Brain pericyte (primary cell): ENCODE results near the gene KAZN.

ENCODE experiments used
- DNase-seq: peaks from one replicate; pipeline ENCODE4 v3.0.0-alpha.2; 2012; ENCODE audit warnings: low read depth, low spot score

KAZN gene

GRCh38 chr1:14975119-14975518, 376.6 kb downstream of the KAZN start:
- DNase-seq = no peak

DNA sequence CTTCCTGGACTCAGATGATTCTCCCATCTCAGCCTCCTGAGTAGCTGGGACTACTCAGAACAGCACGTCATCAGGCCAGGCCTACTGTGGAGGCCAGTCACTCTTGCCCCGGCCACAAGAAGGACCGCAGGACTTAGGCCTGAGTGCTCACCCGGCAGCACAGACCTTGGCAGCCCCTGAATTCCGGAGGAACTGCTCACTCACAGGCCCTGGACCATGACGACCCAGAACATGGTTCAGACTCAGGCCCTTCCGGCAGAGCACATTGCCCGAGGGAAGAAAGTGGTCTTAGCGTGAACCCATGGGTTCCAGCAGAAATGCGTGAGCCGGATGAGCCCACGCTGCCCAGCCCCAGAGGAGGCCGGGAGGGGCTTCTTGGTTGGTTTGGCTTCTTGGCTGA, 377.8 kb downstream of the KAZN start:
- no peak for DNase-seq

DNA sequence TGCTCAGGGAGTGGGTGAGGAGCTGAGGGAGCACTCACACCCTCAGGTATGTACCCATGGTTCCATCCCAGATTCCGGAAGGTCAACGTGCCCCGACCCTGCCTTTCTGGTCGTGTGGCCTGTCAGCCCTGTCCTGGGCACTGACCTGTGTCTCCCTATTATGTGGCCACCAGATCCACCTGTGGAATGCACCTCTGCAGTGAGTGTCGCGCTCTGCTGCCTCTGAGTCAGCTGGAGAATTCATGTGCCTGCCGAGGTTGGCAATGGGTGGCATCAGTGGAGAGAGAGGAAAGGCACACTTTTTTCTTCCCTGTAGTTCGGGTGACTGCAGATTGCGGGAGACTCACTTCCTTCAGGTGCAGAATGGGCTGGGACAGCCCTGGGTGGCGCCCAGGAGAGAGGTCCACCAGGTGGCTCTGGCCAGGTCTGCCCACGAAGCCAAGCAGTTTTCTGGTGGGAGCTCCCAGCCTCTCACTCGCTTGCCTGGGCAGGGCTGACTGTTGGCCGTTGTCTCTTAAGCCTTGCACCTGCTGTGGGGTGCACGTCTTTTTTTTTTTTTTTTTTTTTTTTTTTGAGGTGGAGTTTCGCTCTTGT, 378.9 kb downstream of the KAZN start:
- DNase-seq = no peak

DNA sequence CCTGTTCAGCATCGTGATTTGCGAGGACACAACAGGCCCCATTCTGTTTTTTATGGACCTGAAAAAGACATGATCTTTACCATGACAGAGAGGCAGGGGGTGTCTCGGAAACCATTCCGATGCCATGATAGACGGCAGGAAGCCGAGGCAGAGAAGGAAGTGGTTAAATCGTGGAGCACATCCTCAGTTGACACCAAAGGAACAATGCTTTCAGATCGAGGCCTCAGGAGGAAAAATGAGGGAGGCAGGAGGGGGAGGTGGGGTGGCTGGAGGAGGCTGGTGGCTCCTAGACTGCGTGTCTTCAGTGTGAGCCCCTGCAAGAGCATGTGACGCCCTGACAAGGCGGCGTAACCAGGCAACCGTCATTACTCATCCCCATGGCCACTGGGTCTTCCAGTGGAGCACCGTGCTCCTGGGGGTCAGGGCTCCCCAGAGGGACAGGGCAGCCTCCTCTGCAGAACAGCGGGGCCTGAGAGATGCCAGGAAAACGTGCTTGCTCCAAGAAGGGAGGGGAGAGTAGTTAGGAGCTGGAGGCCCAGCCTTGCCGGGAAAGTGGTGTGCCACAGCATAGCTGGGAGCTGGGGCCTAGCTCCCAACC, 382.2 kb downstream of the KAZN start:
- peak; percentile 70 for DNase-seq

GRCh38 chr1:14982029-14982428, 383.5 kb downstream of the KAZN start:
- DNase-seq = no peak

- DNase-seq = no peak
These were observed 384.8 kb downstream of the KAZN start for GRCh38 chr1:14983277-14983676.

DNA sequence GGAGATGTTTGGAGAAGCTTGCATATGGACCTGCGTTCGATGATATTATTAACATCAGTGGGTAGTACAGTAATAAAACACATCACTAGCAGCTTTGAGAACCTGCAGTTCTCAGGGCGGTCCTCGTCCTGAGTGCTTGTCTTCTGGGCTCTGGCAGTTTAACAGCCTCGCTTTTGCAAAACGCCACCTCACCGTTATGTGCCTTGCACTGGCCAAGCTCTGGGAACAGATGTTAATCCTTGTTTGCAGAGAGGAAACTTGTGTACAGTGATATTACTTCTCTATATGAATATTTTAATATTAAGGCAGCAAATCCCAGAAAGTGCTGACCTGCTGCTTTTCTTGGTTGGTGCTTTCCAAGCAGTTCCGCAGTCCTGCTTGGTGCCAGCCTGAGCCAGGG, 387.7 kb downstream of the KAZN start:
- no peak for DNase-seq

GRCh38 chr1:14987829-14988603, 389.5 kb downstream of the KAZN start:
- no peak for DNase-seq

DNA sequence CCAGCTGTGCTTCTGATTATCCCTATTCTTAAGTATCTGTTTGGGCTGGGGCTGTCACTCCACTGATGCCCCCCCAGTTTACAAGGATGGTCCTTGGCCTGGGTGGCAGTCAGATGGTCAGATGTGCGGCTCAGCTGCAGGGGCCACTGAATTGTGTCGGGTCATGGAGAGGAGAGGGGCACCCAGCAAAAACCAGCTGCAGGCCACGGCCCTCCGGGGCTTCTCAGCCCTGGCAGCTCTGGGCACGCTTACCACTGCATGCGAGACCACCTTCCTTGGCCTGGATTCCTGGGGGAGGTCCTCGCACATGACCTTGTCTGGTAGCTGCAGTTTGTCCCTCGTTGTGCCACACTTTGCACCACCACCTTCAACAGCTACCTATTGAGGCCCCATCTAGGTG, 390.2 kb downstream of the KAZN start:
- no peak for DNase-seq

DNA sequence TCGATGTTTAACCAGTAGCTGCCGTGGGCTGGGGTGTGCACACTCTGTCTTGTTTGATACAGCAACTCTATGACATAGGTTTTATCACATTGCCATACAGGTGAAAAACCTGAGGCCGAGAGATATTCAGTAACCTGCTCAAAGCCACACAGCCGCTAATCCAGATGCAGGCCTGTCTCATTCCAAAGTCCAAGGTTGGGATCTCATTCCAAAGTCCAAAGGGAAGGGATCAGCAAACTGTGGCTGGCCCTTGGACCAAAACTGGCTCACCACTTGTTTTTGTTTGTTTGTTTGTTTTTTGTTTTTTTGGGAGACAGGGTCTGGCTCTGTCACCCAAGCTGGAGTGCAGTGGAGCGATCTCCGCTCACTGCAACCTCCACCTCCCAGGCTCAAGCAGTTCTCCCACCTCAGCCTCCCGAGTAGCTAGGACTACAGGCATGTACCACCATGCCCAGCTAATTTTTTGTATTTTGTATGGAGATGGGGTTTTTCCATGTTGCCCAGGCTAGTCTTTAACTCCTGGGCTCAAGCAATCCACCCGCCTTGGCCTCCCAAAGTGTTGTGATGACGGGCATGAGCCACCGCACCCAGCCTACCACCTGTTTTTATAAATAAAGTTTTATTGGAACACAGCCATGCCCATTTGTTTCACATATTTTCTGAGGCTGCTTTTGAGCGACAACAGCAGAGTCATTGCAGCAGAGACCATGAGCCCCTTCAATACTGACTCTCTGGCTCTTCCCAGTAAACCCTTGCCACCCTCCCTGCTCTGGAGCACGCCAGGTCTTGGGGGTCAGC, 391.6 kb downstream of the KAZN start:
- DNase-seq = no peak

GRCh38 chr1:14993414-14993813, 394.9 kb downstream of the KAZN start:
- DNase-seq = no peak

- DNase-seq = no peak
These were observed 395.7 kb downstream of the KAZN start for GRCh38 chr1:14994148-14994547.

DNA sequence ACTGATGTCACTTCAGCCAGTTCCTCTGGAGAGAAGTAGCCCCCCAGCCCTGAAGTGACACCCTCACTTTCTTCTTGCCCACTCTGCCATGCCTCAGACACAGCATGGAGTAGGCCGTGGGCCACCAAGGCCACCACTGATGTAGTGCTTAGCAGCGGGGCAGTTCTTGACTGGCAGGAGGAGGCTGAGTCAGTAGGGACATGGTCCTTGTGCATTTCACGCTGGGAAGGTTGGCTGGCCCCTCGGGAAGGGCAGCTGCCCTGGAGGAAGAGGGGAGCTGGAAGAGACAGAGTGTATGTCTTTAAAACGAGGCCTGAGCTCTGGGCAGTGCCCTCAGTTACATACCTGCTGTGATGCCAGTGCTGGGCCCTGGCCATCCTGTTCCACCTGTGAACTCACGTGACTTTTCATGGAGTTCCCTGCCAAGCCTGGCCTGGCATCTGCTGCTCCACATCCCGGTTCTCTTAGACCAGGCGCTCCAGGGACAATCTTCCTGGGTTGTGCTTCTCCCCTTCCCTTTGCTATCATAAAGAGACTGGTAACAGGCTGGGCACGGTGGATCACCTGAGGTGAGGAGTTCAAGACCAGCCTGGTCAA, 396.5 kb downstream of the KAZN start:
- DNase-seq = no peak

GRCh38 chr1:14996133-14997050, 397.9 kb downstream of the KAZN start:
- peak; percentile 30 for DNase-seq

- DNase-seq = no peak
These were observed 399.3 kb downstream of the KAZN start for GRCh38 chr1:14997646-14998276.

- DNase-seq = no peak
These were observed 401.0 kb downstream of the KAZN start for GRCh38 chr1:14999441-14999840.

DNA sequence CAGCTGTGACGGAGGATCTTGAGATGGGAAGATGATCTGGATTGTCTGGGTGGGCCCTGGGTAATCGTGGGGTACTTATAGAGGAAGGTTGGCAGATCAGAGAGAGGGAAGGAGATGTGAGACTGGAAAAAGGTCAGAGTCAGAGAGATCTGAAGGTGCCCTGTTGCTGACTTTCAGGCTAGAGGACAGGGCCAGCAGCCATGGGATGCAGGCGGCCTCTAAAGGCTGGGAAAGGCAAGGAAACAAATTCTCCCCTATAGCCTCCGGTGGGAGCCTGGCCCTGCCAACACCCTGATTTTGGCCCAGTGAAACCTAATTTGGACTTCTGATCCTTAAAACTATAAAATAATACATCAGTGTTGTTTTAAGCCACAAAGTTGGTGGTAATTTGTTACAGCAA, 401.5 kb downstream of the KAZN start:
- DNase-seq = no peak

DNA sequence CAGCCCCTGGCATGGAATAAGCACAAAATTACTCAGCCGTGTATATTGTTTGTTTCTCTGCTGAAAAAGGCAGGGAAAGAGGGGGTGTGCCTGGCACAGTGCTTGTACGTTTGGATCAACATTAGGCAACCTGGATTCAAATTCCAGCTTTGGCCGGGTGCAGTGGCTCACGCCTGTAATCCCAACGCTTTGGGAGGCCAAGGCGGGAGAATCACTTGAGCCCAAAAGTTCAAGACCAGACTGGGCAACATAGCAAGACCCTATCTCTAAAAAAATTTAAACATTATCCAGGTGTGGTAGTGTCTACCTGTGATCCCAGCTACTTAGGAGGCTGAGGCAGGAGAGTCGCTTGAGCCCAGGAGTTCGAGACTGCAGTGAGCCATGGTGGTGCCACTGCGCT, 402.2 kb downstream of the KAZN start:
- DNase-seq = no peak

GRCh38 chr1:15001317-15001915, 402.9 kb downstream of the KAZN start:
- DNase-seq = no peak

- no peak for DNase-seq
These were observed 403.8 kb downstream of the KAZN start for GRCh38 chr1:15002325-15002724.
